ENCODE measurements around the gene CHMP6.

Gene CHMP6

GRCh38 chr17:81032641-81033480 is 41.2 kb downstream of the CHMP6 start:
- DNase-seq = no peak

- DNase-seq = peak; percentile 26
Observed at GRCh38 chr17:81033535-81034167, 42.0 kb downstream of the CHMP6 start.

- no peak for DNase-seq
Observed at GRCh38 chr17:81034168-81034777, 42.6 kb downstream of the CHMP6 start.

GRCh38 chr17:81034779-81035520 is 43.3 kb downstream of the CHMP6 start, which contains the start of gene BAIAP2:
TSS of gene BAIAP2 (plus strand) at chr17:81035151. CDS start at chr17:81035255, 104 bp downstream.
- peak; percentile 97 for DNase-seq

GRCh38 chr17:81035521-81036196 is 44.0 kb downstream of the CHMP6 start:
- peak; percentile 42 for DNase-seq

GRCh38 chr17:81036197-81036941 is 44.7 kb downstream of the CHMP6 start:
- DNase-seq = no peak

GRCh38 chr17:81037026-81037797 is 45.6 kb downstream of the CHMP6 start:
- DNase-seq = no peak

GRCh38 chr17:81037798-81038733 is 46.4 kb downstream of the CHMP6 start:
- DNase-seq = no peak

GRCh38 chr17:81039096-81039495 is 47.5 kb downstream of the CHMP6 start:
- DNase-seq = no peak

GRCh38 chr17:81039854-81040758 is 48.5 kb downstream of the CHMP6 start:
- no peak for DNase-seq

- peak; percentile 63 for DNase-seq
Observed at GRCh38 chr17:81040791-81041337, 49.2 kb downstream of the CHMP6 start.

GRCh38 chr17:81042606-81043005 is 51.0 kb downstream of the CHMP6 start:
- DNase-seq = no peak

GRCh38 chr17:81043319-81043724 is 51.7 kb downstream of the CHMP6 start:
- DNase-seq = no peak

- DNase-seq = no peak
Observed at GRCh38 chr17:81043725-81044427, 52.2 kb downstream of the CHMP6 start.

GRCh38 chr17:81044428-81044763 is 52.8 kb downstream of the CHMP6 start:
- no peak for DNase-seq

GRCh38 chr17:81044764-81045589 is 53.3 kb downstream of the CHMP6 start:
- peak; percentile 31 for DNase-seq

- no peak for DNase-seq
Observed at GRCh38 chr17:81045590-81046095, 54.0 kb downstream of the CHMP6 start.

Measured in hematopoietic multipotent progenitor cell treated with erythropoietin and hydrocortisone succinate and interleukin-3 and kit ligand, for 6 days (in vitro differentiated cells).